ENCODE measurements around the gene NMNAT2. TPM values are rescaled to one million over a fixed set of nuclear protein-coding genes. Genes with fewer than 3 reads are reported as not detected.

NMNAT2 gene
- total RNA-seq, 1 experiment from 2014 or later, result 1.6 TPM

DNA sequence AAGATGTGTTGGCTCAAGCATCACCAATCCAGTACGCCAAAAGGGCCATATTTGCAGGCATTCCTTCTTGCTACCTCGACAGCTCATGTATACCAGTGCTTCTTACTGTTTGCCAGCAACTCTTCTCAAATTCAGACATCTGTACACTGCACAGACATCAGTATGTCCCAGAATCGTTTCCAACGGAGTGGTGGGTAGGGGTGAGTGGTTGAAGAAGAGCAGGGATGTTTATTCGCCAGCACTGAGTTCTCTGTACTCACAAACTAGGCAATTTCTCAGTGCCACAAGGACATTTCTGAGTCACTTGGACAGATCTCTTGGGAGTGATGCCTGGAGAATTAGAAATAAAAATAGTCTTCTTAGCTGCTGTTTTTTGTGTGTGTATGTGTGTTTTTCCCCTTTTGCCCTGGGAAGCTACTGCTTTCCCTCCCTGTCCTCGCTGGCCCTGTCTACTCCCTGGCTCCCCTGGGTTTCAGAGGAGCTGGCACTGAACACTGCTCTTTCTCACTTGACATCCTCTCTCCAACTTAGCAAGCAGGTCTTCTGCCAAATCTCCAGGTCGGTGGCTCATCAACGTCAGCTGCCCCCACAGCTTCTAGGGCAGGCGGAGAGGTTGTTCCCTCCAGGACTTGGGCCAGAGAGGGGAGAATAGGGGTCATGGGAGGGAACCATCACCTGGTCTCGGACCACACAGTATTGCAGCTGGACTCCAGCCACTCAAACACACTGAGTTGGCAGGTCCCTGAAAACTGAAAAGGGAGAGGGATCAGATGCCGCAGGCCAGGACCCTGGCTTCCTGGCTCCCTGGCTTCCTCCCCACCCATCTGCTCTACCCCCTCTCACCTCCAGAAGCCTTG lies 90.5 kb downstream of the NMNAT2 start:
- Histone ChIP-seq H3K4me3 (ENCODE audit: insufficient read depth, low read depth, low read length) (no peak overlapping the region), H3K36me3 (replicated peaks; ENCODE audit: control insufficient read depth, insufficient read depth, low read length) (no peaks in the 10 kb centered on the region), H3K27me3 (ENCODE audit: control insufficient read depth, insufficient read depth, low read length) (no peaks in the 10 kb centered on the region)
- no peak for DNase-seq

DNA sequence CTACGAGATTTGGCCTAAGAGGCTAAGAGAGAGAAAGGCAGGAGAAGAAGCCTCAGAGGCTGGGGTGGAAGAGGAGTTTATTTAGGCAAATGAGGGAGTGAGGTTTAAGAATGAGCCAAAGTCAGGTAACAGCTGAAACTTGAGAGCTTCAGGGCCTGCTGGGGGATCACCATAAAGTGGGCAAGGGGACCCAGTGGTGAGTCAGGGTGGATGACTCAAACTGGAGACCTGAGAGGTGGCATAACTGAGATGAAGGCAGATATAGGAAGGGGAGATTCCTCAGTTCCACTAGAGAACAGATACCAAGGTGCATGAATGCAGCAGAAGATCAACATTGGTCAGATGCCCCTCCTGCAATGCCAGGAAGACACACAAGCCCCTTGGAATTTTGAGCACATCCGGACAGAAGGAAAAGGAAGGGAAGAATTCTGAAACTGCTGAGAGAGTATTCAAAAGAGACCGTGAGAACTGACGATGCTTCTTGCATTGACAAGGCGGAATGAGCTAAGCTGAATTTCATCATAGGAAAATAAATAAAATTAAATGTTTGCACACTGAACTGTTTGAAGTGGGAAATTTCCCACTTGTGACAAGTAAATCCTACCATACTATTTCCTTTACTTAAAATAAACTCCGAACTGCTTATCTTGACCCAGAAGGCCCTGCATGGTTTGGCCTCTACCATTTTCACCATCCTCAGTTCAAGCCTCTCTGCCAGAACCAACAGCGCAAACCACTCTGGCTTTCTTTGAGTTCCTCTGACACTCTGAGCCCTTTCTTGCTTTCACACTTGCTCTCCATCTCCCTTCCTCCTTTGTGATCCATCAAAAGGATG lies 94.1 kb downstream of the NMNAT2 start:
- no peak for DNase-seq

DNA sequence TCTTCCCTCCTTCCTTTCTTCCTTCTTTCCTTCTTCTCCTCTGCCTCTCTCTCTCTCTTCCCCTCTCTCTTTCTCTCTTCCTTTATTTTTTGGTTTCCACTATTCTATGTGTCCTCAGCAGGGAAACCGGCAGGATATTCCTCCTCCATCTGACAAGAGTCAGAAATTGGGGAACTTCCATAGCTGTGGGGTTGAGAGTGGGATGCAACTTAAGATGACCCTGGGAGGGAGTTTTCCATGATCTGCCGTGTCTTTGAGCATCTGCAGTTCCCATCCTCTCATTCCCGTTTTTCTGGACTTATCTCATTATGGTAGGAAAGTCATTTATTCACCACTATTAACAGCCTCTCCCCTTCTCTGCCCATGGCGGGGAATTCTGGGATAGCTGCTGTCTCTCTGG lies 98.6 kb downstream of the NMNAT2 start:
- H3K4me3 ChIP-seq (ENCODE audit: insufficient read depth, low read depth, low read length), result no peak overlapping the region
- H3K36me3 ChIP-seq (replicated peaks; ENCODE audit: control insufficient read depth, insufficient read depth, low read length), result no peaks in the 10 kb centered on the region
- no peak for DNase-seq
- no peaks in the 10 kb centered on the region for H3K27me3 ChIP-seq (ENCODE audit: control insufficient read depth, insufficient read depth, low read length)

More for the DNA sequence above, 94.1 kb downstream of the NMNAT2 start:
- Histone ChIP-seq H3K36me3 (replicated peaks; ENCODE audit: control insufficient read depth, insufficient read depth, low read length) (no peaks in the 10 kb centered on the region), H3K4me3 (ENCODE audit: insufficient read depth, low read depth, low read length) (no peak overlapping the region), H3K27me3 (ENCODE audit: control insufficient read depth, insufficient read depth, low read length) (no peaks in the 10 kb centered on the region)

DNA sequence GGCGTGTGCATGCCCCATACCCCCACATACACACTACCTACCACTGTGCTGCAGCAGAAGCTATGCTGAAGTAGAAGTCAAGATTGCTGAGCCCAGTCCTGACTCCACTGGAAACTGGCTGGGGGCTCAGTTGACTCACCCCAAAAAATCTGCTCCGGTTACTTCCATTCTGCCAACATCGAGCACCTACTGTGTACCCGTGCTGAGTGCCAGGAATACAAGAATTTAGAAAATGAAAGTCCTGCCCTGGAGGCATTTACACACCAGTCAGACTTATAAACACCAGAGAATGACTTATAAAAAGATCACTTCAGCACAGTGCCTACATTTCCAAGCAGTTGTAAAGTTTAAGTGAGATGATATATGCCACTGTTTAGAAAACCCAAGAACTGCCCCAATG lies 99.1 kb downstream of the NMNAT2 start:
- no peak overlapping the region for H3K4me3 ChIP-seq (ENCODE audit: insufficient read depth, low read depth, low read length)
- no peaks in the 10 kb centered on the region for H3K27me3 ChIP-seq (ENCODE audit: control insufficient read depth, insufficient read depth, low read length)
- no peaks in the 10 kb centered on the region for H3K36me3 ChIP-seq (replicated peaks; ENCODE audit: control insufficient read depth, insufficient read depth, low read length)
- DNase-seq, result no peak

DNA sequence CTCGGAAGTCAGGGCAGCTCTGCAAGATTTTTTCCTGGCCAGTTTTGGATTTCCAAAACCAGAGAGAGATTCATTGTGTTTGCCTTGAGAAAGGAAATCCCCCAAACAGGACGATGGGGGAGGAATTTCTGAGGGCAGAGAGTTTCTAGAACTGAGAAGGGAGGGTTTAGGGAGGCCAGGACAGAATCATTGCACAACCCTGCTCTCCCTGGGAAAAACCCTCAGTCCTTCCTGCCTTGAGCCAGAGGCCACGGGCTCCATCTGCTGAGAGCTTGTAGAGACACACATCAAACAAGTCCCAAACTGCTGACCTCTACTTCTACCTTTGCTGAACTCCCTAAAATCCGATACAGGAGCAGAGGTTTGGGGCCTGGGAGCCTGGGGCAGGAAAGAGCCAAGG lies 99.7 kb downstream of the NMNAT2 start:
- H3K4me3 ChIP-seq (ENCODE audit: insufficient read depth, low read depth, low read length), result no peak overlapping the region
- no peaks in the 10 kb centered on the region for H3K27me3 ChIP-seq (ENCODE audit: control insufficient read depth, insufficient read depth, low read length)
- no peaks in the 10 kb centered on the region for H3K36me3 ChIP-seq (replicated peaks; ENCODE audit: control insufficient read depth, insufficient read depth, low read length)
- peak; percentile 68 for DNase-seq

DNA sequence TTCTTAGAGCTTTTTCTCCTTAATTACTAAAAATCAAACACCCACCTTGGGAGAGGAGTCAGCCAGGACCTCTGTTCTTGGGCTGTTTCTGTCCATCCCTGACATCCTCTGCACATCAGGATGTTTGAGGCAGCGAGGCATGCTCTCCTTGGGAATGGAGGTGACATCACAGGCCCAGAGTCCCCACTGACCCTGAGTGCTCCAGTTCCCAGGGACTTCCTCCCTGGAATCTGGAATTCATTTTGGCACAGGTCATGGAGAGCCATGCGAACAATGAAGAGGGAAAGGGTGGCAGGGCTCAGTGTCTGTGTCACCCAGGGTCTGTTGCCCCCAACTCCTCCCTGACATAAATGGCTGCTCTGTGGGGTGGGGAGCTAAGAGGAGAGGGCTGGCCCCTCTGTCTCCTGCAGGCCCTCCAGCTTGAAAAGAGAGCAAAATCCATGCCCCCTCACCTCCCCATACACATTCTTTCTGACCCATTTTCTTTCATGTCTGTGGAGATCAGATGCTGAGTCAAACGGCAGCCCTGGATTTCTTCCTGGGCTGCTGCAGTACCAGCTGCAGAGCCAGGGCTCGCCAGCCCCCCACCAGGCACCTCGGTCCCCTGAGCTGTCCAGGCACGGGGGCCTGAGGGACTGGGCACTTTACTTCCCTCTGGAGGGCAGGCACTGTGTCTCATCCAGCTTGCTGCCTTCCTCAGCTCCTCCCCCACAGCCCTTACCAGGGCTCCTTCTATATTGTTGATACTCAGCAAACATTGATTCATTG lies 102.0 kb downstream of the NMNAT2 start:
- Histone ChIP-seq H3K36me3 (replicated peaks; ENCODE audit: control insufficient read depth, insufficient read depth, low read length) (no peaks in the 10 kb centered on the region), H3K4me3 (ENCODE audit: insufficient read depth, low read depth, low read length) (no peak overlapping the region), H3K27me3 (ENCODE audit: control insufficient read depth, insufficient read depth, low read length) (no peaks in the 10 kb centered on the region)
- DNase-seq, result peak; percentile 24

DNA sequence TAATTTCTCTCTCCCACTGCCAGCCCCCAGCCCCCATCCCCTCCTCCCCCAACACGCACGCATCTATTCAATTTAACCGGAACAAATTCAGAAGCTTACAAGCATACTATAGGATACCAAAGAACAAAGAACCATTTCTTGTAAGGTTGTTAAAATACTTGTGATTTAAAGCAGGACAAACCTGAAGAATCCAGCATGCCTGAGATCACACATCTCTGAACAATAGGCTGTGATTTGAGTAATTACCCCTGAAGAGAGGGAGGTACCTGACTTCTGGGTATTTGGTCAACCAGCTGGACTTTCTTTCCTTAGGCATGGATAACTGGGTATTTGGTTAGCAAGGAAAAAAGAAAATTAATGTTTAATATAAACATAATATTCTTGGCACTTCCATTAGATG lies 105.1 kb downstream of the NMNAT2 start:
- Histone ChIP-seq H3K27me3 (ENCODE audit: control insufficient read depth, insufficient read depth, low read length) (no peaks in the 10 kb centered on the region), H3K4me3 (ENCODE audit: insufficient read depth, low read depth, low read length) (no peak overlapping the region), H3K36me3 (replicated peaks; ENCODE audit: control insufficient read depth, insufficient read depth, low read length) (no peaks in the 10 kb centered on the region)
- no peak for DNase-seq

DNA sequence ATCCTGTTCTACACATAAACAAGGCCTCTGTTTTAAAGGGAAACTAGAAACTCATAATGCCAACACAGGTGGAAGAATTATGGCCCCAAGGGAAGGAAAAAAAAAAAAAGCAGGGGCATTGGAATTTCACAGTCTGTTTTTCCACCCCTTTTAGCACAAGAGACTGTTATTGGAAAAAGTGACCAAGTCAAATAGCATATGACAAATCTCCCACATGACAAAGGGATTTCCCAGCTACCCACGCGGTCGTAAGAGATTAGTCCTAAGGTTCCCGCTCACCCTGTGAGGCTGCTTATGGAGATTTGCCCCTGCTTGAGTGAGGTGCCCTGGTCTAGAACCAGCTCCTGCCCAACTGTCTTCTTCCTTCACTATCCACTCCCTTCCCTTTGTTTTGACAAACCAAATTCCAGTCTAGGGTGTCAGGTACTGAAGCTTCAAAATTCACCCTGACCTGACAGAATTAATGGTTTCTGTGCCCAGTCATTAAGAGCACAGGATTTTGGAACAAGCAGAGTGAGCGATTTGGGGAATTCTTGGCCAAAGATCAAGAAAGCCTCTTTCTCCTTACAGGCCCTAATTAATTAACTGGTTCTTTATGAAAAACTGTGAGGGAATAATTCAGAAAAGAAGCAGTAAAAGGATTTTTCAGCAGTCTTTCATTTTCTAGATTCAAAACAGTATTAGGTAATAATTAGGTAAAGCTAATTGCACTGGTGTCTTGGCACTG lies 107.3 kb downstream of the NMNAT2 start:
- no peaks in the 10 kb centered on the region for H3K36me3 ChIP-seq (replicated peaks; ENCODE audit: control insufficient read depth, insufficient read depth, low read length)

DNA sequence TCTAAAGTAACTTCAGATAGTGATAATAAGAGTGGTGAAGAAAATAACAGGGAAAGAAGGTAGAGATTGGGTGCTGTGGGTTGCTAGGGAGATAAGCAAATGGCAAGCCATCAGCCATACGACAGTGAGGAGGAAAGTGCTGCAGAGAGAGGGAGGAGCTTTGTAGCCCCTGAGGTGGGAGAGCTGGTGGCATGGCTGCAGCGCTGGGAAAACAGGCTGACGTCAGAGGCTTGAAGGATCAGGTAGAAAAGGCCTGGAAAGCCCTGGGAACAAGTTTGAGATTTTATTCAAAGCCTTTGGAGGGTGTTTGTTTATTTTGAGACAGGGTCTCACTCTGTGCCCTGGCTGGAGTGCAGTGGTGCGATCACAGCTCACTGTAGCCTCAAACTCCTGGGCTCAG lies 109.5 kb downstream of the NMNAT2 start:
- DNase-seq, result no peak
- no peaks in the 10 kb centered on the region for H3K36me3 ChIP-seq (replicated peaks; ENCODE audit: control insufficient read depth, insufficient read depth, low read length)
- H3K4me3 ChIP-seq (ENCODE audit: insufficient read depth, low read depth, low read length), result no peak overlapping the region
- H3K27me3 ChIP-seq (ENCODE audit: control insufficient read depth, insufficient read depth, low read length), result no peaks in the 10 kb centered on the region

More for the DNA sequence above, 107.3 kb downstream of the NMNAT2 start:
- Histone ChIP-seq H3K27me3 (ENCODE audit: control insufficient read depth, insufficient read depth, low read length) (no peaks in the 10 kb centered on the region), H3K4me3 (ENCODE audit: insufficient read depth, low read depth, low read length) (no peak overlapping the region)
- no peak for DNase-seq

DNA sequence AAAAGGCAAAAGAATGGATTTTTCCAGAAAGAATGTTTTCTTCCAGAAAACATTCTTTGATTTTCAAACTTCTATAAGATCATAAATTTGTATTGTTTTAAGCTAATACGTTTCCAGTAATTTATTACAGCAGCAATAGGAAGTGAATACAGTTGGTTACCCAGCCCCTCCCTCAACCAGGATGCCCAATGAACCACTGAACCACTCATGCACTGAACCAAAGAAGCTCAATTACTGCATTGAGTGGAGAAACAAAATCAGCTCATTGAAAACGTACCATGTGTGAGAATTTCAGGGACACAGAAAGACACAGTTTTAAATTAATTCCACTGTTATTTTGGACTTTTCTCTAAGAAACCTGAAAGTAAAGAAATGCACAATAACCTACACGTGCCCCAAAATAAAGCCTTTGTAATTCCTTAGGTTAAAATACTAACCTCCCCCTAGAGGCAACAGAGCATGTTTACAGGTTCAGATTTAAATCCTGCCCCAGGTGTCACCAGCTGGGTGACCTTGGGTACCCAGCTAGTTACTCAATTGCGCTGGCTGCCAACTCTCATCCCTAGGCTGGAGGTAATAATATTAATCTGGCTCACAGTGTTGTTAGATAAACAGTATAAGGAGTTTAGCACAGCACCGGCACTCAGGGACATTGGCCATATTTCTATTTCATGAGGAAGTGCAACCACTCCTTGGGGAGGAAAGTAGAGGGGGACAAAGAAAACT lies 111.7 kb downstream of the NMNAT2 start:
- Histone ChIP-seq H3K36me3 (replicated peaks; ENCODE audit: control insufficient read depth, insufficient read depth, low read length) (no peaks in the 10 kb centered on the region), H3K4me3 (ENCODE audit: insufficient read depth, low read depth, low read length) (no peak overlapping the region), H3K27me3 (ENCODE audit: control insufficient read depth, insufficient read depth, low read length) (no peaks in the 10 kb centered on the region)
- DNase-seq, result peak; percentile 53

DNA sequence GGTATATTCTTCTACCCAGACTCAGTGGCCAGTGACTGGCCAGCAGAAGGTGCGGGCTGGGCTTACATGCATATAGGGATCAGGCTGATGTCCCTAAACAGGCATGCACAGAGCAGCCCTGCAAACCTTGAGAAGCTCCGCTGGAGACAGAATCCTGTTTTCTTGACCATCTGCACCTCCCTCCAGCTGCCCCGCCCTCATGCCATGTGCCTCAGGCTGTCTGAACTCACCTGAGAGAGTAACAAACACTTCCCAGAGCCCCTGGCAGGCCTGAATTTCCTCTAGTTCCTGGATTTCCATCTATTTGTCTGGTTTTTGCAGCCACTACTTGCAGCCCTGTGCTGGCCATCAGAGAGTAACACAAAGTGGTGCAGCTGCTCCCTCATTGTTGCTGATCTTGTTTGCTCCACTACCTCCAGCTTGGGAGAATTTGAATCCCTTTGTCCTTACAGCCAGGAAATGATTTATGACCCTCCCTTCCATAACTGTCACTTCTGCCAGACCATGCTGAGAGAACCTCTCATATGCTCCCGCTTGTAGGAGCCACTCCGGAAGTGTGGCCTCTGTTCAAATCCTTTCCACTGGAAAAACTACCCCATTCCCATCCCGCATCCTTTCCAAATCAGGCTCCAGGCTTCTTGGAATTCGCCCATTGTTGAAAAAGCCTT lies 113.6 kb downstream of the NMNAT2 start:
- no peak for DNase-seq
- Histone ChIP-seq H3K4me3 (ENCODE audit: insufficient read depth, low read depth, low read length) (no peak overlapping the region), H3K36me3 (replicated peaks; ENCODE audit: control insufficient read depth, insufficient read depth, low read length) (no peaks in the 10 kb centered on the region), H3K27me3 (ENCODE audit: control insufficient read depth, insufficient read depth, low read length) (no peaks in the 10 kb centered on the region)

DNA sequence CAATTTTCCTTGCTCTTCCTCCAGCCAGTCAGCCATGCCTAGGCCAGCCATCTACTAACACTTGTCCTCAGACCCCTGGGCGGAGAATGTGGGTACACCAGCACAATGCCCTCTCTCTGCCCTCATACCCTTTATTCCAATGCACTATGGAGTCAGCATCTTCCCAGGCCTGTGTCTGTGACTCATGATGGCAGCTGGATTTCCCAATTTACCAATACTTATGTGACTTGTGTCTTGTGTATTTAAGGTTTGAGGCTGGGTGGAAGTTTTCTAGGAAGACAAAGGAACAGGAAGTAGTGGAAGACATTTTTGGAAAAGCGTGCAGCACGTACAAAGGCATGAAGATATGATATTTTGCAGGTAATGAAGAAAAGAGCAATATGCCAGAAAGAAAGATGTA lies 114.3 kb downstream of the NMNAT2 start:
- DNase-seq, result no peak
- no peaks in the 10 kb centered on the region for H3K36me3 ChIP-seq (replicated peaks; ENCODE audit: control insufficient read depth, insufficient read depth, low read length)
- H3K27me3 ChIP-seq (ENCODE audit: control insufficient read depth, insufficient read depth, low read length), result no peaks in the 10 kb centered on the region
- H3K4me3 ChIP-seq (ENCODE audit: insufficient read depth, low read depth, low read length), result no peak overlapping the region

DNA sequence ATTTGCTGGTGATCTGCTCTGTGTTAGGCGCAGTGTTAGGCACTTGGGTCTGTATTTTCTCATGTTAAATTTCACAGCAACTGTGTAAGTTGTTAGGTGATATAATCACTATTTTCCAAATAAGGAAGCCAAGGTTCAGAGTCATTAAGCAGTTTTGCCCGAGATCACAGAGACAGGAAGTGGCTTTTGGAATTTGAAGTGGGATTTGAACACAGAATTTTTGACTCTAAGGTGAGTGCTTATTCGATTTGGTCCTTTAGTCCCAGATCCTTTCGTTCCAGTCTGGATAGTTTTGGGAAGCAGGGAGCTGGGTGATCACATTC lies 114.9 kb downstream of the NMNAT2 start:
- DNase-seq, result no peak
- H3K4me3 ChIP-seq (ENCODE audit: insufficient read depth, low read depth, low read length), result no peak overlapping the region
- H3K27me3 ChIP-seq (ENCODE audit: control insufficient read depth, insufficient read depth, low read length), result no peaks in the 10 kb centered on the region
- H3K36me3 ChIP-seq (replicated peaks; ENCODE audit: control insufficient read depth, insufficient read depth, low read length), result no peaks in the 10 kb centered on the region

Data from H7 (cell line).